ENCODE measurements around the gene NEXN.

DNA sequence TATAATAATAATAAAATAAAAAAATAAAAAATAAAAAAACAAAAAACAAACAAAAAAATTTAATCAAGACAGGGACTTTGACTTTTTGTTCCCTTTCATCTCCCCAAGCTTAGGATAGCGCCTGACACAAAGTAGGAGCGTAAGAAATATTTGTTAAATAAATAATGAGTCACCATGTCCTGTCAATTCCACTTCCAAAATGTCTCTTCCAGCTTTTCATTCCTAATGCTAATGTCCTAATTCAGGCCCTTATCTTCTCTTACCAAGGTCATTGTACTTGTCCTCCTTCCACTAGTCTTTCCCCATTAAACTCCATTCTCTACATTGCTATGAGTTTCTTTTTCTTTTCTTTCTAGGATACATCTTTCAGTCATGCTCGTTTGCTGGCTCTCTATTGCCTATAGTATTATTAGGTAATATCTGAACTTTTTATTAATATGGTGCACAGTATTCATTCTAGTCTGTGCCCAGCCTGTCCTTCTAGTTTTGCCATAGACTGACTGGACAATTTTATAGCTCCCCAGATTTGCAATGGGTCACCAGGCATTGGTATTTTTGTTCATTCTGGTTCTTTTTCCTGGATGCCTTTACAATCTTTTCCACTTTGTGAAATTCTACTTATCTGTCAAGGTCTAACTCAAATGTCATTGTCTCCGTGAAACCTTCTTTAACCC, 11.4 kb downstream of the NEXN start:
- TF ChIP-seq, protein P1, sequence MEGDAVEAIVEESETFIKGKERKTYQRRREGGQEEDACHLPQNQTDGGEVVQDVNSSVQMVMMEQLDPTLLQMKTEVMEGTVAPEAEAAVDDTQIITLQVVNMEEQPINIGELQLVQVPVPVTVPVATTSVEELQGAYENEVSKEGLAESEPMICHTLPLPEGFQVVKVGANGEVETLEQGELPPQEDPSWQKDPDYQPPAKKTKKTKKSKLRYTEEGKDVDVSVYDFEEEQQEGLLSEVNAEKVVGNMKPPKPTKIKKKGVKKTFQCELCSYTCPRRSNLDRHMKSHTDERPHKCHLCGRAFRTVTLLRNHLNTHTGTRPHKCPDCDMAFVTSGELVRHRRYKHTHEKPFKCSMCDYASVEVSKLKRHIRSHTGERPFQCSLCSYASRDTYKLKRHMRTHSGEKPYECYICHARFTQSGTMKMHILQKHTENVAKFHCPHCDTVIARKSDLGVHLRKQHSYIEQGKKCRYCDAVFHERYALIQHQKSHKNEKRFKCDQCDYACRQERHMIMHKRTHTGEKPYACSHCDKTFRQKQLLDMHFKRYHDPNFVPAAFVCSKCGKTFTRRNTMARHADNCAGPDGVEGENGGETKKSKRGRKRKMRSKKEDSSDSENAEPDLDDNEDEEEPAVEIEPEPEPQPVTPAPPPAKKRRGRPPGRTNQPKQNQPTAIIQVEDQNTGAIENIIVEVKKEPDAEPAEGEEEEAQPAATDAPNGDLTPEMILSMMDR (IDR thresholded peaks at IDR 0.05): no peak
- TF ChIP-seq ZFX (IDR thresholded peaks at IDR 0.05; ENCODE audit: borderline replicate concordance): no peak
